Right hindlimb (tissue), 1 donor: ENCODE results near the gene NLRC5.

Source experiments
- DNase-seq: peaks from one replicate; pipeline ENCODE4 v3.0.0-alpha.2; 2018

The NLRC5 gene

GRCh38 chr16:57131351-57131970 is 142.1 kb downstream of the NLRC5 start:
- DNase-seq, result no peak

GRCh38 chr16:57132470-57132869 is 143.1 kb downstream of the NLRC5 start:
- no peak for DNase-seq

- DNase-seq, result no peak
These were observed 143.7 kb downstream of the NLRC5 start for GRCh38 chr16:57133031-57133430.
